ENCODE data around the gene UBASH3B. TPM values are rescaled to one million over a fixed set of nuclear protein-coding genes. Genes with fewer than 3 reads are reported as not detected.

The UBASH3B gene
- total RNA-seq, 1 donor from 2014 or later = 8.5 TPM

DNA sequence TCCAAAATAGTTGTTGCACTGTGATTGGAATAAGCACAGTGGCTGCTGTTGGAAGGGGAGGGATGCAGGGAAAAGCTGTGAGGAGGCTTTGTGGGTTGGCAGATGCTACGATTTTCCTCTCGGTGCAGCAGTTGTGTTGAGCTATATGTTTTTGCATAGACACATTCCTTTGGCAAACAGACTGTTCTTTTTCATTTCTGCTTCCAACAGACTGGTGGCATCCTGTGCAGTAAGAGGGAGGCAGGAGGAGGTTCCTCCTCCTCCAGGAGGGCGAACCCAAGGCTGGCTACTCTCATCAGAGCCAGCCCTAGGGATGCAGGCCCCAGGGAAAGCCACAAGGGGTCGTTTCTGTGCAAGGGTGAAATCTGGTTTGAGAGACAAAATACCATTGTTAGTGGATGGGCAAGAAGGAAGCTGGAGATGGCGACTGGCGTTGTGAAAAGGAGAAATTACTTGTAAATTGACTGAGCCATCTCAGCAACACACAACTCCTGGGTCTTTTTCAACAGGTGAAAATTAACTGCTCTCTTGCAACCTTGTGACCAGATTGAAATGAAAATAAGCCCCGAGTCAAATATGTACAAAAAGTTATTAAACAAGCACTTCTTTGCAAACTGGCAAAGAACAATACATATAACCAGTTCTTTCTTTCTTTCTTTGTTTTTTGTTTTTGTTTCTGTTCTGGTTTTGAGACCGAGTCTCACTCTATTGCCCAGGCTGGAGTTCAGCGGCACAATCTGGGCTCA, 26.5 kb upstream of the UBASH3B start:
- Histone ChIP-seq H3K36me3 (no peaks in the 10 kb centered on the region), H3K27me3 (no peaks in the 10 kb centered on the region), H3K4me1 (peaks cover 0 to 3% of the 10 kb centered on the region in 2 donors), H3K9me3 (no peaks in the 10 kb centered on the region), H3K27ac (no peak overlapping the region), H3K4me3 (no peak overlapping the region)
- TF ChIP-seq, protein P1, sequence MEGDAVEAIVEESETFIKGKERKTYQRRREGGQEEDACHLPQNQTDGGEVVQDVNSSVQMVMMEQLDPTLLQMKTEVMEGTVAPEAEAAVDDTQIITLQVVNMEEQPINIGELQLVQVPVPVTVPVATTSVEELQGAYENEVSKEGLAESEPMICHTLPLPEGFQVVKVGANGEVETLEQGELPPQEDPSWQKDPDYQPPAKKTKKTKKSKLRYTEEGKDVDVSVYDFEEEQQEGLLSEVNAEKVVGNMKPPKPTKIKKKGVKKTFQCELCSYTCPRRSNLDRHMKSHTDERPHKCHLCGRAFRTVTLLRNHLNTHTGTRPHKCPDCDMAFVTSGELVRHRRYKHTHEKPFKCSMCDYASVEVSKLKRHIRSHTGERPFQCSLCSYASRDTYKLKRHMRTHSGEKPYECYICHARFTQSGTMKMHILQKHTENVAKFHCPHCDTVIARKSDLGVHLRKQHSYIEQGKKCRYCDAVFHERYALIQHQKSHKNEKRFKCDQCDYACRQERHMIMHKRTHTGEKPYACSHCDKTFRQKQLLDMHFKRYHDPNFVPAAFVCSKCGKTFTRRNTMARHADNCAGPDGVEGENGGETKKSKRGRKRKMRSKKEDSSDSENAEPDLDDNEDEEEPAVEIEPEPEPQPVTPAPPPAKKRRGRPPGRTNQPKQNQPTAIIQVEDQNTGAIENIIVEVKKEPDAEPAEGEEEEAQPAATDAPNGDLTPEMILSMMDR (IDR thresholded peaks at IDR 0.05) = peak; percentile 70 to 76 (median 71)
- peak in 1 of 2 donors; percentile 77 for DNase-seq (ENCODE audit: low spot score in 2 of 2)
- intact Hi-C loops (cut with DNase I) = loop anchor here (1.0 kb wide), 2 partner anchors 152 to 225 kb away; no protein-coding TSS in a partner anchor

DNA sequence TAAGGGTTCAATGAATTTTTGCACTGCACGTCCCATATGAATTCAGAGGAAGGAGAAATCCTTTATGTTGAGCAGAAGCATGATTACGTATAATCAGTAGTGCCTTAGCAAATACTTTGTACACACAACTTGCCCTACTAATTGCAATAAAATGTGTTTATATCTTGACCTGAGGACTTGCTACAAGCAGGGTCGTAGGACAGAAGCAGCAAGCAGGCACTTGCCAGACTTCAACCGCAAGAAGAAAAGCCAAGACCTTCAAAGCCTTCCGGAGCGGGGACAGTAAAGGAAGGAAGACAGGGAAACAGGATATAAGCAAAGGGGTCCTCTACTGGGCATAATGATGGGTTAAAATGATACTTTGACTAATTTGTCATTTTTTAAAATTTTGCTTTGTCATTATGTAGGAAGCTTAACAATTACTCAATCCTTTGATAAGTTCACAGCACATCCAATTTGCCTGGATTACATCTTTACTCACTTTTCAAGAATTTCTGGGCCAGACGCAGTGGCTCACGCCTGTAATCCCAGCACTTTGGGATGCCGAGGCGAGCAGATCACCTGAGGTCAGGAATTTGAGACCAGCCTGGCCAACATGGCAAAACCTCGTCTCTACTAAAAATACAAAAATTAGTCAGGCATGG, 23.2 kb upstream of the UBASH3B start:
- peaks cover 0 to 3% of the 10 kb centered on the region in 2 donors for H3K4me1 ChIP-seq
- intact Hi-C loops (cut with DNase I) = no loop called here
- no peak overlapping the region for H3K27ac ChIP-seq
- no peak for DNase-seq (ENCODE audit: low spot score in 2 of 2)
- no peaks in the 10 kb centered on the region for H3K27me3 ChIP-seq
- no peaks in the 10 kb centered on the region for H3K36me3 ChIP-seq
- no peak overlapping the region for H3K4me3 ChIP-seq
- H3K9me3 ChIP-seq = no peaks in the 10 kb centered on the region
- TF ChIP-seq, protein P1 (IDR thresholded peaks at IDR 0.05) = no peak

DNA sequence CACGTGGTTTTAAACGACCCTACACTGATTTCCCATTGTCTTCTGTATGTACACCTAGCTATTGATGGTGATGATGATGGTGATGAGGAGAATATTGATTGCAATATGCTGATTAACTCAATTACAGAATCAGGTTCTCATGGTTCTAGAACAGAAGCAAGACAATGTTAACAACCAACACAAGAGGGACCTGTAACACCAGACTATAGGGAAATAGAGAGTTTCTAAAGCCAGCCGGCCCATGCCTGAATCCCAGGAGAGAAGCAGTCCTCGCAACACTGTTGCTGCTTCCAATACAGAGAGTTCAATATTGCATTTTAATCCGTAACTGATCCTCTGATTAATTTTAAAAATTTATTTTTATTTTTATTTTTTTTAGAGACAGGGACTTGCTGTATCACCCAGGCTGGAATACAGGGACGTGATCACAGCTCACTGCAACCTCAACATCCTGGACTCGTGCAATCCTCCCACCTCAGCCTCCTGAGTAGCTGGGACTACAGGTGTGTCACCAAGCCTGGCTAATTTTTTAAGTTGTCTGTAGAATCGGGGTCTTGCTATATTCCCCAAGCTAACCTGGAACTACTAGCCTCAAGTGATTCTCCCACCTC, 22.2 kb upstream of the UBASH3B start:
- no peaks in the 10 kb centered on the region for H3K27me3 ChIP-seq
- intact Hi-C loops (cut with DNase I) = no loop called here
- H3K36me3 ChIP-seq = no peaks in the 10 kb centered on the region
- no peak overlapping the region for H3K27ac ChIP-seq
- TF ChIP-seq, protein P1 (IDR thresholded peaks at IDR 0.05) = peak; percentile 7 to 40 (median 14)
- H3K4me1 ChIP-seq = peaks cover 0 to 3% of the 10 kb centered on the region in 2 donors
- no peak for DNase-seq (ENCODE audit: low spot score in 2 of 2)
- H3K4me3 ChIP-seq = no peak overlapping the region
- no peaks in the 10 kb centered on the region for H3K9me3 ChIP-seq

DNA sequence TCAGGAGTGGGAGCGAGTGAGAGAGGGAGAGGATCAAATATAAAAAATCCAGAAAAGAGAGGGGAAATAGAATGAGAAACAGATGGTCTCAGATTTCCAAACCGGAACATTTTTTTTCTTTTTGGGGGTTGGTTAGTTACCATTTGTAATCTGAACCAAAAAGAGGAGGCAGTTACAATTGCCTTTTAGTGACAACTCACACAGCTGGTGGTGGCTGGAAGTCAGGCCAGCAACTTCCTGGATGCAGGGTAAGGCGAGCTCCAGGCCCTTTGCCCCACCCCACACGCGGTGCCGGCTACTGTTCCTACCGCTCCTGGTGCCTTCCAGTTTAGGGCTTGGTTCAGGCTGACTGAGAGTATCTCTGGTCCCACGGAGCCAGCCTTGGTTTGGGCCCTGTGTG, 21.0 kb upstream of the UBASH3B start:
- Histone ChIP-seq H3K4me1 (no peaks in the 10 kb centered on the region), H3K9me3 (no peaks in the 10 kb centered on the region), H3K4me3 (no peak overlapping the region), H3K27me3 (no peaks in the 10 kb centered on the region), H3K36me3 (no peaks in the 10 kb centered on the region), H3K27ac (no peak overlapping the region)
- no peak for DNase-seq (ENCODE audit: low spot score in 2 of 2)
- TF ChIP-seq, protein P1 (IDR thresholded peaks at IDR 0.05) = no peak
- intact Hi-C loops (cut with DNase I) = no loop called here

DNA sequence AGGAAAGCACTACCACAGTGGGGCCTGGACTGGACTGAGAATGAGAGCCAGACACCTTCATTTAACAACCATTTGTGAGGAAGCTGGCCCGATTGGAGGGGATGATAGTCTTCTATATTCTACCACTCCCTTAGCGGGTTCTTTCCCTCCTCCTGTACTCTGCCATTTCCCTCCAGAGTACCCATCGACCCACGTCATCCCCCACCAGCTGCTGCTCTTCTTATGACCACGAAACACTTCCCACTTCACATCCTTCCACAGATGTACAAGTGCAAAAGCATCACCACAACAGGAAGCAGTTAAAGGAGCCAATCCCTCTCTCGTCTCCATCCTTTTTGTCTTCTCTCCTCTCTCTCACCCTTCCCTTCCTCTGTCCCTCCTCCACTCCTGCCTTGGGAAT, 18.0 kb upstream of the UBASH3B start:
- intact Hi-C loops (cut with DNase I) = no loop called here
- TF ChIP-seq, protein P1 (IDR thresholded peaks at IDR 0.05) = no peak
- Histone ChIP-seq H3K27ac (no peak overlapping the region), H3K4me3 (no peak overlapping the region), H3K36me3 (no peaks in the 10 kb centered on the region), H3K27me3 (no peaks in the 10 kb centered on the region), H3K4me1 (no peaks in the 10 kb centered on the region), H3K9me3 (no peaks in the 10 kb centered on the region)
- no peak for DNase-seq (ENCODE audit: low spot score in 2 of 2)
